Loucy (cell line): Measurements from ENCODE around the gene ALDH18A1.

Experiments used
- CTCF ChIP-seq: fragments of 200-600 bp; sonication (generic); conservative IDR thresholded peaks from 2 replicates; pipeline ENCODE4 v1.5.1; 2014; ENCODE audit warnings: mild to moderate bottlenecking, antibody characterized with exemption, low read length
- EZH2phosphoT487 ChIP-seq: fragments of 200-600 bp; IDR thresholded peaks from 2 replicates; pipeline ENCODE4 v1.6.1; 2018; ENCODE audit warnings: antibody characterized with exemption, mild to moderate bottlenecking, moderate library complexity, borderline replicate concordance

- TF ChIP-seq CTCF (no peak), EZH2phosphoT487 (no peak)
Measured at GRCh38 chr10:95602382-95602781, 54.1 kb downstream of the ALDH18A1 start.
